Suprapubic skin (tissue), 4 donors: Measurements from ENCODE around the gene COL11A2. TPM values are rescaled to one million over a fixed set of nuclear protein-coding genes. Genes with fewer than 3 reads are reported as not detected.

Experiments
- DNase-seq, 2 donors: peaks; one replicate each; pipeline ENCODE4 v3.0.0-alpha.2; 2019; ENCODE audit warnings: low spot score in 2 of 2
- H3K27ac ChIP-seq: fragments of 200-600 bp; sonication (generic); one replicate; pipeline ENCODE4 v1.5.1; 2019
- H3K27me3 ChIP-seq: fragments of 200-600 bp; sonication (generic); one replicate; pipeline ENCODE4 v1.5.1; 2019
- H3K36me3 ChIP-seq: fragments of 200-600 bp; sonication (generic); one replicate; pipeline ENCODE4 v1.5.1; 2019
- H3K4me1 ChIP-seq: fragments of 200-600 bp; sonication (generic); one replicate; pipeline ENCODE4 v1.5.1; 2019
- H3K4me3 ChIP-seq: fragments of 200-600 bp; sonication (generic); one replicate; pipeline ENCODE4 v1.5.1; 2019; ENCODE audit warnings: mild to moderate bottlenecking
- H3K9me3 ChIP-seq: fragments of 200-600 bp; sonication (generic); one replicate; pipeline ENCODE4 v1.5.1; 2019
- EP300 ChIP-seq: sonication (generic); formaldehyde crosslinking; IDR thresholded peaks from one replicate; pipeline ENCODE4 v1.6.1; 2017; ENCODE audit warnings: antibody characterized with exemption
- POLR2A ChIP-seq, 2 donors: fragments of 450-650 bp; IDR thresholded peaks; one replicate each; pipeline ENCODE4 v1.6.1; 2017; ENCODE audit warnings: antibody characterized with exemption in 2 of 2, mild to moderate bottlenecking in 2 of 2, moderate library complexity in 2 of 2
- POLR2AphosphoS5 ChIP-seq, 3 donors: sonication (generic); formaldehyde crosslinking; IDR thresholded peaks; one replicate each; pipeline ENCODE4 v1.6.1; 2017; ENCODE audit warnings: antibody characterized with exemption in 3 of 3
- WGBS: methylation state at CpG from one replicate; pipeline ENCODE4 v1.1.5; 2018; 5-methylcytosine and 5-hydroxymethylcytosine counted together
- total RNA-seq, 4 donors: library from RNA; depleted of rRNA; stranded (reverse); fragments of >200 nt; gene quantifications; one replicate each; pipeline ENCODE4 v1.1.0, GENCODE V29; 2016
- TF ChIP-seq, protein P1 (sequence below), 2 donors: fragments of 200-600 bp in 1 of 2; fragments of 450-650 bp in 1 of 2; sonication (generic) in 1 of 2; IDR thresholded peaks; one replicate each; pipeline ENCODE4 v1.5.1; 2016 to 2019; ENCODE audit warnings: antibody characterized with exemption in 2 of 2, mild to moderate bottlenecking in 1 of 2, moderate library complexity in 1 of 2

The COL11A2 gene
- total RNA-seq, 4 donors from 2014 or later: 0.21 to 0.97 (median 0.40) TPM

DNA sequence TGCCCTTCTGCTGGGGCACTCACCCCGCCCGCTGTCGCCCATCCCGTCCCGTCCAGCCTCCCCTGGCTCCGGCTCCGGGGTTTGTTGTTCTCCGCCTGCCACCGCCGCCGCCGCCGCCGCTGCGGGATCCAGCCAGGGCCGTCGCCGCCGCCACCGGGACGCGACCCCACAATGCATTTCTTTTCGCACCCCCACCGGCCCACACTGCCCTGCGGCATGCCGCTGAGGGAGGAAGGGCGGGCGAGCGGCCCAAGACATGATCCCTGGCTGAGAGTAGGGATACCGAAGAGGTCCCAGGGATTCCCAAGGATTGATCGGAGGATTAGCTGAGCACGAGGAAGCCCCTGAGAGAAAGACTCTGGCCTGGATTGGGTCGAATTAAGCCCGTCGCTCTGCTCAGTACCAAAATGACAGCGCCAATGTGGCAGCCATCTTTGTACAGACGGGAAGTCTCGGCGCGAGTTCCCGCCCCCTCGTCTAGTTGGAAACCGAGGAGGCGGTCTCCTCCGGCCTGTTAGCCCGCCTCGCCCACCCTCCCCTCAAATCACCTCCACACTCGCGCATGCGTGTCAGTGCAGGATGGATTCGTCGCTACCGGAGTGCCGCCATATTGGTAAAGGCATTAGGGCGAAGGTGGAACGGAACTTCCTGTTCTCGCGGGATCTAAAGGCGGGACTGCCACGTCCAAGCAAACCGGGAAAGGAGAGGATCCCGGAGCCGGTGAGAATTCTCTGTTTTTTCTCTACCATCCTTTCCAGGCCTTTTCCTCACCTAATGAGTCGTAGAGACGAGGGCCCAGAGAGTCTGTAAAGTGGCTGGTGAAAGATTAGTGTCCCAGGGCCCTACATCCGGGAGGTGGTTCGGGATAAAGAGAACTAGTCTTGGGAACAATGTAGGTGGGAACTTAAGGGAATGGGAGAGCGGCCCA is 8.2 kb upstream of the COL11A2 start, which contains the start of the genes RXRB and SLC39A7:
TSS of gene RXRB (minus strand) at position 447 of the 928 bp plus-strand sequence. CDS start at position 258, 189 bp downstream.
TSS of gene SLC39A7 (plus strand) at position 649 of the 928 bp plus-strand sequence. CDS start 379 bp downstream, outside the sequence.
- no peaks in the 10 kb centered on the region for H3K9me3 ChIP-seq
- TF ChIP-seq POLR2A (IDR thresholded peaks at IDR 0.05) (peak; percentile 46 to 73), EP300 (no peak), POLR2AphosphoS5 (IDR thresholded peaks at IDR 0.05) (peak; percentile 52 to 67 (median 58))
- H3K4me3 ChIP-seq: peak within 1 kb of the TSS; percentile 77
- no peaks in the 10 kb centered on the region for H3K27me3 ChIP-seq
- H3K36me3 ChIP-seq: peaks cover 32% of the 10 kb centered on the region
- peak; percentile 100 for DNase-seq
- H3K27ac ChIP-seq: peak within 1 kb of the TSS; percentile 96
- peaks cover 63% of the 10 kb centered on the region for H3K4me1 ChIP-seq
- WGBS: under 1% methylated on average over 50 of the region's 68 CpGs

DNA sequence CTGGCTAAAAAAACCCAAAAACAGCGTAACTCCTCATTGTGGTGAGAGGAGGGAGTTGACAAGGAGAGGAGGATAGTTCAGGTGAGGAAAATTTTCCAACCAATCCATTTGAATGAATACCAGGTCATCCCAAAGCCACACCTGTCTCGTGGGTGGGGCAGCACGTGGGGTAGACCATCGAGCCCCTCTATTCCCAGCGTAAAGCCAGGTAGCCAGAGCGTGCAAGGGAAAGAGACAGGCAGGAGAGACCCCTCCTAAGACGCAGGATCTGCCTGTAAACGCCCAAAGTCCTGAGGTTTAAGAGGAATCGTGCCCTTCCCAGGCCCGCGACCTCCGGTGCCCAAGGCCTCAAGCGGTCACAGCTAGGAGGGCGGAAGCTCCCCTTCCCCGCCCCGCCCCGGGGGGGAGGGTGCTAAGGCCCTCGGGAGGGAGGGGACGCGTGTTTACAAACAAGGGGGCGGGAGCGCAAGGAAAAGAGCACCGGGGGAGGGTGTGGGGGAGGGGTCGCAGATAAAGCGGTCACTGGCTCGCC is 7.5 kb upstream of the COL11A2 start:
- WGBS: 2% methylated on average over 25 of the region's 26 CpGs
- no peak for DNase-seq
- TF ChIP-seq EP300: no peak
- TF ChIP-seq POLR2AphosphoS5 (IDR thresholded peaks at IDR 0.05): no peak
- no peak for TF ChIP-seq POLR2A (IDR thresholded peaks at IDR 0.05)
- TF ChIP-seq, protein P1, sequence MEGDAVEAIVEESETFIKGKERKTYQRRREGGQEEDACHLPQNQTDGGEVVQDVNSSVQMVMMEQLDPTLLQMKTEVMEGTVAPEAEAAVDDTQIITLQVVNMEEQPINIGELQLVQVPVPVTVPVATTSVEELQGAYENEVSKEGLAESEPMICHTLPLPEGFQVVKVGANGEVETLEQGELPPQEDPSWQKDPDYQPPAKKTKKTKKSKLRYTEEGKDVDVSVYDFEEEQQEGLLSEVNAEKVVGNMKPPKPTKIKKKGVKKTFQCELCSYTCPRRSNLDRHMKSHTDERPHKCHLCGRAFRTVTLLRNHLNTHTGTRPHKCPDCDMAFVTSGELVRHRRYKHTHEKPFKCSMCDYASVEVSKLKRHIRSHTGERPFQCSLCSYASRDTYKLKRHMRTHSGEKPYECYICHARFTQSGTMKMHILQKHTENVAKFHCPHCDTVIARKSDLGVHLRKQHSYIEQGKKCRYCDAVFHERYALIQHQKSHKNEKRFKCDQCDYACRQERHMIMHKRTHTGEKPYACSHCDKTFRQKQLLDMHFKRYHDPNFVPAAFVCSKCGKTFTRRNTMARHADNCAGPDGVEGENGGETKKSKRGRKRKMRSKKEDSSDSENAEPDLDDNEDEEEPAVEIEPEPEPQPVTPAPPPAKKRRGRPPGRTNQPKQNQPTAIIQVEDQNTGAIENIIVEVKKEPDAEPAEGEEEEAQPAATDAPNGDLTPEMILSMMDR (IDR thresholded peaks at IDR 0.05): no peak
- no peaks in the 10 kb centered on the region for H3K27me3 ChIP-seq
- no peaks in the 10 kb centered on the region for H3K9me3 ChIP-seq
- peaks cover 56% of the 10 kb centered on the region for H3K4me1 ChIP-seq
- peak overlapping the region; percentile 77 for H3K4me3 ChIP-seq
- H3K27ac ChIP-seq: peak overlapping the region; percentile 96
- peaks cover 39% of the 10 kb centered on the region for H3K36me3 ChIP-seq

DNA sequence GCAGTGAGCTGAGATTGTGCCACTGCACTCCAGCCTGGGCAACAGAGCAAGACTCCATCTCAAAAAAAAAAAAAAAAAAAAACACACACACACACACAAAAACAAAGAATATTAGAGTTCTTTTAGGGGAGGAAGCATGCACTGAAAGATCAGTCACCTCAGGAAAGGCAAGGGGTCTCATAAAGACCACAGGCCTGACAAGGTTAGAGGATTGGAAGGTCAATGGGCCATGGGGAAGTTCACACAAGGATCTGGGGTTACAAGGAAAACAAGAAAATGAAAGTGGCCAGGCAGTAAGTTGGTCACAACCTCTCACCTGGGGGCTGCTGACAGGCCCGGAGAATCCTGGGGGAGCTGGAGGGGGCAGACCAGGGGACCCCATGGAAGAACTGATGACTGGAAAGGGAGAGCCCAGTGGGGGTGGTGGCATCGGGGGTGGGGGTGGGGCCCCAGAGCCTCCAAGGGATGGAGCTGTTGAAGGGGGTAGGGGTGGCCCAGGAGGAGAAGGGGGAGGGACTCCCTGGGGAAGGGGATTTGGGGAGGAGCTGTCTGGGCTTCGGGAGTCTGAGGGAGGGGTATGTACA is 6.7 kb upstream of the COL11A2 start:
- H3K9me3 ChIP-seq: no peaks in the 10 kb centered on the region
- peaks cover 50% of the 10 kb centered on the region for H3K4me1 ChIP-seq
- H3K27ac ChIP-seq: no peak overlapping the region
- WGBS: 27% methylated on average over 3 of the region's 3 CpGs
- peaks cover 47% of the 10 kb centered on the region for H3K36me3 ChIP-seq
- H3K4me3 ChIP-seq: peak overlapping the region; percentile 77
- DNase-seq: no peak
- TF ChIP-seq, protein P1 (IDR thresholded peaks at IDR 0.05): no peak
- no peak for TF ChIP-seq EP300
- no peak for TF ChIP-seq POLR2AphosphoS5 (IDR thresholded peaks at IDR 0.05)
- no peak for TF ChIP-seq POLR2A (IDR thresholded peaks at IDR 0.05)
- H3K27me3 ChIP-seq: no peaks in the 10 kb centered on the region

DNA sequence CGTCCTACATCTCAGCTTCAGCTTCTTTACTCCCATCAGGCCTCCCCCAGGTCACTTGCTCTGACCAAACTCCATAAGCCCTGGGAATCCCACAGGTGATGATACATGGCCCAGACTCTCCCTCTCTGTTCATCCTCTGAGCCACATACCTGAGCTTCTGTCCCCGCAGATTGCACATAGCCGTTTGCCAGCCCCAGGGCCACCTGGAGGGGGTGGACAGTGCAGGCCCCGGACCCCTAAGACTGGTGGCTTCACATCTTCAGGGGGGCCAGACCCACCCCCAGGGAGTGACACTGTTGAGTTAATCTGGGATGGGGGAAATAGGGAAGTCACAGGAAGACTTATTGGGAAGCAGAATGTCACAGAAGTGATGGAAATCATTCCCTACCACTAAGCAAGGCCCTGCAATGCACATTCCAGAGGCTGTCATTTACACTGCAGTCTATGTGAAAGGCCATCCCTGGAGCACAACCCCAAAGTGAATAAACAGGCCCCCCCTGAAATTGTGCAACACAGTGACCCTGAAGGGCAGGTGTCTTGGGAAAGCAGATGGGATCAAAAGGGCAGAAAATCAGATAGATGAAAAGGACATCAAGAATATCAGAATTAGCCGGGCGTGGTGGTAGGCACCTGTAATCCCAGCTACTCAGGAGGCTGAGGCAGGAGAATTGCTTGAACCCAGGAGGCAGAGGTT is 6.0 kb upstream of the COL11A2 start:
- 68% methylated on average over 6 of the region's 6 CpGs for WGBS
- TF ChIP-seq, protein P1 (IDR thresholded peaks at IDR 0.05): no peak
- TF ChIP-seq POLR2AphosphoS5 (IDR thresholded peaks at IDR 0.05) (no peak), POLR2A (IDR thresholded peaks at IDR 0.05) (no peak), EP300 (no peak)
- Histone ChIP-seq H3K27me3 (no peaks in the 10 kb centered on the region), H3K4me1 (peaks cover 45% of the 10 kb centered on the region), H3K27ac (no peak overlapping the region), H3K9me3 (no peaks in the 10 kb centered on the region), H3K4me3 (no peak overlapping the region), H3K36me3 (peaks cover 41% of the 10 kb centered on the region)
- no peak for DNase-seq

DNA sequence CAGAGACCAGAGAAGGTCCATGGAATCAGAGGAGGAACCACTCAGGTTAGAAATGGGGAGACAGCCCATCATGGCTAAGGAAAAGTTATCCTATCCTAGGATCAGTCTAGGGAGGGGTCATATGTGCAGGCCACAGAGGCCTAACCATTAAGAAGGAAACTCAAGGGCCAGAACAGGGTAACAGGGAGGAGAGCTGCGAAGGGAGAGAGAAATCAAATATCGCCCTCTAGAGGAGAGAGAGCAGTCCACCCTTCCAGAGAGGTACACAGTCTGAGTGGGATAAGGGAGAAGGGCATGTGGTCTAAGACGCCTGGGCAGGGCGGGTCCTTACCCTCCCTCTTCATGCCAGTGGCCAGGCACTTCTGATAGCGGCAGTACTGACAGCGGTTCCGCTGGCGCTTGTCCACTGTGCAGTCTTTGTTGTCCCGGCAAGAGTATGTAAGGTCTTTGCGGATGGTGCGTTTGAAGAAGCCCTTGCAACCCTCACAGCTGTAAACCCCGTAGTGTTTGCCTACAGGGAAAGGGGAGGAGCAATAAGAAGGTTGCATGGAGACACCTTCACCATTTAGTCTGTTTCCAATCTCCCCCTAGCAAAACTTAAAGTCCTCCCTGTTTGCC is 5.3 kb upstream of the COL11A2 start:
- H3K4me3 ChIP-seq: no peak overlapping the region
- no peak overlapping the region for H3K27ac ChIP-seq
- no peak for DNase-seq
- H3K9me3 ChIP-seq: no peaks in the 10 kb centered on the region
- 21% methylated on average over 11 of the region's 12 CpGs for WGBS
- H3K4me1 ChIP-seq: peaks cover 53% of the 10 kb centered on the region
- TF ChIP-seq, protein P1 (IDR thresholded peaks at IDR 0.05): peak; percentile 40 to 70
- TF ChIP-seq POLR2A (IDR thresholded peaks at IDR 0.05): no peak
- no peaks in the 10 kb centered on the region for H3K27me3 ChIP-seq
- H3K36me3 ChIP-seq: peaks cover 33% of the 10 kb centered on the region
